Upper lobe of left lung (tissue), 6 donors: ENCODE measurements around the gene CMIP. TPM values are rescaled to one million over a fixed set of nuclear protein-coding genes. Genes with fewer than 3 reads are reported as not detected.

Experiments used
- ATAC-seq, 2 donors: fragments of 200-7000 bp; cut with Tn5 transposase; one replicate each; pipeline ENCODE4 v1.9.1; 2022; ENCODE audit warnings: mild to moderate bottlenecking in 2 of 2, moderate library complexity in 2 of 2; ENCODE audit not compliant: low FRiP score in 2 of 2
- DNase-seq, 2 donors: peaks; one replicate each; pipeline ENCODE4 v3.0.0-alpha.2; 2019 to 2020
- H3K27ac ChIP-seq, 4 donors: fragments of 200-600 bp; sonication (generic); one replicate each; pipeline ENCODE4 v1.5.1; 2016 to 2019
- H3K27me3 ChIP-seq, 4 donors: fragments of 200-600 bp; sonication (generic); one replicate each; pipeline ENCODE4 v1.5.1; 2017 to 2019
- H3K36me3 ChIP-seq, 4 donors: fragments of 200-600 bp; sonication (generic); one replicate each; pipeline ENCODE4 v1.5.1; 2016 to 2019
- H3K4me1 ChIP-seq, 4 donors: fragments of 200-600 bp; sonication (generic); one replicate each; pipeline ENCODE4 v1.5.1; 2018 to 2019
- H3K4me3 ChIP-seq, 4 donors: fragments of 200-600 bp; sonication (generic); one replicate each; pipeline ENCODE4 v1.5.1; 2017 to 2019; ENCODE audit warnings: mild to moderate bottlenecking in 2 of 4, moderate library complexity in 1 of 4
- H3K9me3 ChIP-seq, 4 donors: fragments of 200-600 bp; sonication (generic); one replicate each; pipeline ENCODE4 v1.5.1; 2018 to 2019
- CTCF ChIP-seq, 6 experiments: fragments of 450-650 bp in 4 of 6; fragments of 200-600 bp in 2 of 6; sonication (generic) in 2 of 6; IDR thresholded peaks; one replicate each; pipeline ENCODE4 v1.5.1; 2016 to 2019; ENCODE audit warnings: antibody characterized with exemption in 6 of 6
- EP300 ChIP-seq, 4 donors: sonication (generic); formaldehyde crosslinking; IDR thresholded peaks; one replicate each; pipeline ENCODE4 v1.5.1; 2017; ENCODE audit warnings: antibody characterized with exemption in 4 of 4, control low read depth in 2 of 4
- POLR2A ChIP-seq, 4 donors: fragments of 450-650 bp; IDR thresholded peaks; one replicate each; pipeline ENCODE4 v1.5.1; 2016 to 2017; ENCODE audit warnings: antibody characterized with exemption in 4 of 4, mild to moderate bottlenecking in 2 of 4
- POLR2AphosphoS5 ChIP-seq, 2 donors: sonication (generic); formaldehyde crosslinking; IDR thresholded peaks; one replicate each; pipeline ENCODE4 v1.5.1; 2017; ENCODE audit warnings: antibody characterized with exemption in 2 of 2
- WGBS, 2 donors: methylation state at CpG; one replicate each; pipeline ENCODE4 v1.1.5; 2017 to 2018; 5-methylcytosine and 5-hydroxymethylcytosine counted together
- total RNA-seq, 6 donors: library from RNA; depleted of rRNA in 4 of 6; stranded (reverse); fragments of >200 nt in 4 of 6; gene quantifications; one replicate each; pipeline versions ENCODE4 v1.1.0 to v1.2.1, GENCODE V29; 2016 to 2021
- donor health status: DM: no; HTN: no; CAD: no; lungs with moderate emphysema.
- donor health status: DM: no; HTN: yes; CAD: no; lungs with severe emphysema.

CMIP gene
- total RNA-seq, 6 donors from 2014 or later: 48.3 to 109 (median 67.6) TPM

DNA sequence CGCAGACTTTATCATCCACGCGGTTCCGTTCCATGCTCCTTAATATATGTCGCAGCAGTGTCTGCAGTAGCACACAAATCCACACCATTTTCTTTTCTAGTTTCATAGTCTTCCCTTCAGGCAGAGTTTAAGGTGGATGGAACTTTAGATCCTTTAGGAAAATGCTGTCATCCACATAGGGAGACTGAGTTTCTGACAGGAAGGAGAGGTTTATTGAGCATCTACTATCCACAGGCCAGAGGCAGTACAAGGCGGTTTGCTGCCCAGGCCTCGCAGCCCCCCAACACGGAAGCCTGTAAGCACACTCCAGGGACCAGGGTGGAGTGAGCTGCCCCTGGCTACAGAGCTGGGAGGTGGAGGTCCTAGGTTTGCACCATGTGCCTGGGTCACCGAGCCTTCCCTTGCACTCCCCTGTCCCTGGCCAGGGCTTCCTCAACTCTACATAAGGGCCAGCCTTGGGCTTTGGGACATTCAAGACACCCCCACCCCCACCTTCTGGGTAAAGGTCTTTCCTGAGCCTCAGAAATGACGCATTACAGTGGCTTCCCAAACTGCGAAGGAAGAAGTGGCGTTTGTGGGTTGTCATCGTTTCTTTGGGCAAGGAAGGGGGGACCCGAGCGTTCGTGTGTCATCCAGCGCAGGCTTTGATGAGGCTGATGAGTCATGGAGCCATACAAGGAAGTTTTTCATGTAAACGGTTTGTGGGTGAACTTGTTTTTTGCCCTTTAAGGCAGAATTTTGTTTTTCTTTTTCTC, 188.0 kb downstream of the CMIP start:
- Histone ChIP-seq H3K4me1 (peaks cover 17 to 48% (median 37%) of the 10 kb centered on the region in 4 donors), H3K9me3 (no peaks in the 10 kb centered on the region), H3K36me3 (peaks cover 0 to 3% (median 0%) of the 10 kb centered on the region in 4 donors), H3K4me3 (no peak overlapping the region), H3K27me3 (no peaks in the 10 kb centered on the region), H3K27ac (peak overlapping the region; percentile 49 to 74 (median 60))
- ATAC-seq: peak; percentile 37 to 55
- DNase-seq: peak in 1 of 2 donors; percentile 84
- TF ChIP-seq CTCF (IDR thresholded peaks at IDR 0.05) (no peak), POLR2AphosphoS5 (IDR thresholded peaks at IDR 0.05) (peak; percentile 27 to 61), EP300 (IDR thresholded peaks at IDR 0.05) (peak in 1 of 4 donors; percentile 31), POLR2A (IDR thresholded peaks at IDR 0.05) (no peak)
- 71 to 79% methylated on average over 16 to 18 of the region's 18 CpGs for WGBS, 2 donors

DNA sequence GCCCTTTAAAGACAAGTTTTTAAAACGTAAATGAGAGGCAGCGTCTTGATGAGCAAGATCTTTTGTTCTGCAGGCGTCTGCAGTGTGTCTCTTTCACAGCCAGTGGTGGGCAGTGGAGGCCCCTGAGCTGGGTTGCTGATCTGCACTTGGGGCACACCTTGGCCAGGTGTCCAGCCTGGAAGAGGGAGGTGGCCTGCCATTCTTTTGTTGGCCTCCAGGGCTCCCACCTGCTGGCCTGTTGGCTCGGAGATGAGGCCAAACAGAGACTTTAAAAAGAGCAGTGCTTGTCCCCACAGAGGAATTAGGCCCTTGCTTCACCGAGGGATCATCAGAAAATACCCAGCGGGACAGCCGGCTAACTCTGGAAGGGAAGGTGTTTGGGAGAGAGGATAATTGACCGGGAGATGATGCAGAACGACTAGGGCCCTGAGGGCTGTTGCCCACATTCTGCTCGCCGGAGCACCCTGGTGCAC, 188.6 kb downstream of the CMIP start:
- Histone ChIP-seq H3K4me1 (peaks cover 17 to 52% (median 38%) of the 10 kb centered on the region in 4 donors), H3K9me3 (no peaks in the 10 kb centered on the region), H3K27ac (peak overlapping the region; percentile 49 to 74 (median 60)), H3K27me3 (no peaks in the 10 kb centered on the region), H3K4me3 (no peak overlapping the region), H3K36me3 (peaks cover 0 to 3% (median 0%) of the 10 kb centered on the region in 4 donors)
- ATAC-seq (no peak), DNase-seq (no peak)
- peak in 3 of 6 experiments; percentile 18 to 41 (median 29) for TF ChIP-seq CTCF (IDR thresholded peaks at IDR 0.05)
- TF ChIP-seq POLR2AphosphoS5 (IDR thresholded peaks at IDR 0.05): no peak
- 69 to 73% methylated on average over 11 of the region's 11 CpGs for WGBS, 2 donors

- peak overlapping the region; percentile 49 to 74 (median 60) for H3K27ac ChIP-seq
- H3K27me3 ChIP-seq: no peaks in the 10 kb centered on the region
- no peak for TF ChIP-seq POLR2A (IDR thresholded peaks at IDR 0.05)
- TF ChIP-seq EP300 (IDR thresholded peaks at IDR 0.05): no peak
- TF ChIP-seq CTCF (IDR thresholded peaks at IDR 0.05): no peak
- TF ChIP-seq POLR2AphosphoS5 (IDR thresholded peaks at IDR 0.05): no peak
- H3K9me3 ChIP-seq: no peaks in the 10 kb centered on the region
- 56 to 70% methylated on average over 7 to 8 of the region's 8 CpGs for WGBS, 2 donors
- DNase-seq (no peak), ATAC-seq (no peak)
- H3K36me3 ChIP-seq: peaks cover 0 to 3% (median 0%) of the 10 kb centered on the region in 4 donors
- peaks cover 17 to 59% (median 41%) of the 10 kb centered on the region in 4 donors for H3K4me1 ChIP-seq
- H3K4me3 ChIP-seq: no peak overlapping the region
Observed at GRCh38 chr16:81633680-81634379, 189.2 kb downstream of the CMIP start.

DNA sequence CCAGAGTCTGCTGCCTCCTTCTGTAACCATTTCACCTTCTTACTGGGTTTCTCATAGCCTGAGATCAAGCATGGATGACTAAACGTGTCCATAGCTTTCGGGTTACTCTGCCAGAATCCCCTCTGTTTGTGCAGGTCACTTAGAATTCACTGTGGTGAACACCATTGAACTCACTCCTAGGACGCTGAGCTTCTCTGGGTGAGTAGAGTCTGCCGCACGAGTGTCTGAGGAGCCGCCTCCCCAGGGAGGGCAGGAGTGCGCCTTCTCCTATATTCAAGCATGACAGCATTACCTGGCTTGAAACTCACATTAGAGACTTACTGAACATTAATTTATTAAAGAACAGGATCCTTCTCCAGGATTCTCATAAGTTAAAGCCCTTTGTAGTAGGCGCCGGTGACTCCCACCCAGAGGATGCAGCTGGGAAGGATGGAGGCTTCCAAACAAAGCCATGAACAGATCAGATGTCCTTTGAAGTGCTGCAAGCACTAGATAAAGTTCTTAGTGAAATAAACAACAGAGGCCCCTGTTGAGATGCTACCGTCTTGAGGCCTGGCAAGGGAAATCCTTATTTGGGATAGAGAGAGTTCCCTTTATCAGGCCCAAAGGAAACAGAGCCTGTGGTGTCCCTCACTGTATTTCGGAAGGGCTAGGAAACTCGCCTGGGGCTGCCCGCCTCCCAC, 189.9 kb downstream of the CMIP start:
- H3K27me3 ChIP-seq: no peaks in the 10 kb centered on the region
- H3K9me3 ChIP-seq: no peaks in the 10 kb centered on the region
- WGBS, 2 donors: 59 to 66% methylated on average over 10 to 13 of the region's 13 CpGs
- peak overlapping the region in 3 of 4 donors; percentile 43 to 63 (median 63) for H3K27ac ChIP-seq
- peaks cover 0 to 3% (median 0%) of the 10 kb centered on the region in 4 donors for H3K36me3 ChIP-seq
- no peak for DNase-seq
- no peak overlapping the region for H3K4me3 ChIP-seq
- peaks cover 17 to 66% (median 44%) of the 10 kb centered on the region in 4 donors for H3K4me1 ChIP-seq
- no peak for ATAC-seq
- TF ChIP-seq POLR2A (IDR thresholded peaks at IDR 0.05) (no peak), EP300 (IDR thresholded peaks at IDR 0.05) (peak in 2 of 4 donors; percentile 19 to 45), POLR2AphosphoS5 (IDR thresholded peaks at IDR 0.05) (peak; percentile 49 to 58)
